Measurements from ENCODE around the gene CNNM2. TPM values are rescaled to one million over a fixed set of nuclear protein-coding genes. Genes with fewer than 3 reads are reported as not detected.

The CNNM2 gene
- total and polyA plus RNA-seq, 8 donors, result 6.0 to 10.3 (median 8.3) TPM

- H3K4me3 ChIP-seq, result no peak overlapping the region
- no peak overlapping the region for H3K27ac ChIP-seq
- no peak for DNase-seq
- H3K36me3 ChIP-seq, result no peaks in the 10 kb centered on the region
- intact Hi-C loops (cut with DNase I), result no loop called here
- no peak for TF ChIP-seq CTCF (IDR thresholded peaks at IDR 0.05)
- ATAC-seq, result no peak
- no peaks in the 10 kb centered on the region for H3K4me1 ChIP-seq
- no peaks in the 10 kb centered on the region for H3K27me3 ChIP-seq
- H3K9me3 ChIP-seq, result no peaks in the 10 kb centered on the region
These were observed 103.2 kb downstream of the CNNM2 start for GRCh38 chr10:103021150-103021899.

- no peaks in the 10 kb centered on the region for H3K4me1 ChIP-seq
- no peak overlapping the region for H3K4me3 ChIP-seq
- intact Hi-C loops (cut with DNase I), result no loop called here
- no peaks in the 10 kb centered on the region for H3K27me3 ChIP-seq
- H3K27ac ChIP-seq, result no peak overlapping the region
- ATAC-seq (peak; percentile 54), DNase-seq (peak in 1 of 4 donors; percentile 31)
- no peaks in the 10 kb centered on the region for H3K9me3 ChIP-seq
- no peaks in the 10 kb centered on the region for H3K36me3 ChIP-seq
- TF ChIP-seq CTCF (IDR thresholded peaks at IDR 0.05), result no peak
These were observed 103.8 kb downstream of the CNNM2 start for GRCh38 chr10:103021900-103022293.

GRCh38 chr10:103025696-103026095 is 107.6 kb downstream of the CNNM2 start:
- Histone ChIP-seq H3K9me3 (no peaks in the 10 kb centered on the region), H3K27me3 (no peaks in the 10 kb centered on the region), H3K36me3 (no peaks in the 10 kb centered on the region), H3K27ac (no peak overlapping the region), H3K4me3 (no peak overlapping the region), H3K4me1 (no peaks in the 10 kb centered on the region)
- no peak for TF ChIP-seq CTCF (IDR thresholded peaks at IDR 0.05)
- no peak for DNase-seq
- no peak for ATAC-seq
- intact Hi-C loops (cut with DNase I), result no loop called here

- no peak for ATAC-seq
- H3K27me3 ChIP-seq, result no peaks in the 10 kb centered on the region
- no peaks in the 10 kb centered on the region for H3K36me3 ChIP-seq
- TF ChIP-seq CTCF (IDR thresholded peaks at IDR 0.05), result no peak
- no peaks in the 10 kb centered on the region for H3K4me1 ChIP-seq
- DNase-seq, result no peak
- no peak overlapping the region for H3K27ac ChIP-seq
- H3K4me3 ChIP-seq, result no peak overlapping the region
- intact Hi-C loops (cut with DNase I), result no loop called here
- H3K9me3 ChIP-seq, result no peaks in the 10 kb centered on the region
These were observed 120.5 kb downstream of the CNNM2 start for GRCh38 chr10:103038570-103038969.

GRCh38 chr10:103040418-103040817 is 122.3 kb downstream of the CNNM2 start:
- Histone ChIP-seq H3K36me3 (no peaks in the 10 kb centered on the region), H3K9me3 (no peaks in the 10 kb centered on the region), H3K27ac (no peak overlapping the region), H3K4me3 (no peak overlapping the region), H3K27me3 (no peaks in the 10 kb centered on the region), H3K4me1 (no peaks in the 10 kb centered on the region)
- TF ChIP-seq CTCF (IDR thresholded peaks at IDR 0.05), result no peak
- intact Hi-C loops (cut with DNase I), result no loop called here
- no peak for ATAC-seq
- no peak for DNase-seq
